Measurements from ENCODE around the gene CLIC2. TPM values are rescaled to one million over a fixed set of nuclear protein-coding genes. Genes with fewer than 3 reads are reported as not detected.

CLIC2 gene
- total RNA-seq, 1 experiment from 2014 or later = 0.07 TPM

GRCh38 chrX:155246748-155247147, 87.7 kb downstream of the CLIC2 start:
- Histone ChIP-seq H3K9me2 (replicated peaks; ENCODE audit: insufficient read depth, low read length) (no peaks in the 10 kb centered on the region), H3K27me3 (ENCODE audit: low read length) (no peaks in the 10 kb centered on the region), H3K9ac (ENCODE audit: low read length) (no peak overlapping the region), H3K36me3 (ENCODE audit: insufficient read depth, low read length) (no peaks in the 10 kb centered on the region), H3K4me2 (ENCODE audit: low read depth, low read length, poor library complexity, severe bottlenecking) (no peak overlapping the region), H3K4me3 (ENCODE audit: low read length) (no peak overlapping the region), H3K27ac (ENCODE audit: low read length) (no peak overlapping the region), H2AFZ (ENCODE audit: low read length) (no peak overlapping the region), H4K20me1 (ENCODE audit: insufficient read depth, low read depth, low read length) (no peaks in the 10 kb centered on the region), H3K9me3 (ENCODE audit: low read length) (no peaks in the 10 kb centered on the region), H3K79me2 (ENCODE audit: low read length) (no peaks in the 10 kb centered on the region), H3K4me1 (ENCODE audit: low read length) (no peaks in the 10 kb centered on the region)
- no peak for DNase-seq

DNA sequence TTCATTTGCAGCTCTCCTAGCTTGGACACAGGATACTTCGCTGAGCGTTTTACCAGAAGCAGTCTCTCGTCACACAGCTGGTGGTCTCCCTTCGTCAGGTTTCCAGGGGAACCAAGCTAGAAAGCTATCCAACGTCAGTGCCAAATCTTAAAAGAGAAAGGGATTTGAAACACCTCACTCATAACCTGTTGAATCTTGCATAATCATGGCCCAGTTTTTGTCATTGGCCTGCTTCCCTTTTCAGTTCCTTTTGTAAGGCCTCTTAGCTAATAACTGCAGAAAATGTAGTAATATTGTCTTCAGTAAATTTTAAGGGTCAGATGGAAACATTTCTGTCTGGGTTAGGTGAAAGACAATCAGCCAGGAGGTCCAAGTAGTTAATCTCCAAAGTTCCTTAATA, 92.1 kb downstream of the CLIC2 start:
- Histone ChIP-seq H3K9me3 (ENCODE audit: low read length) (no peaks in the 10 kb centered on the region), H3K27me3 (ENCODE audit: low read length) (no peaks in the 10 kb centered on the region), H3K36me3 (ENCODE audit: insufficient read depth, low read length) (peaks cover 8% of the 10 kb centered on the region; the same call in 1 of the 2 replicates), H3K9ac (ENCODE audit: low read length) (no peak overlapping the region), H3K27ac (ENCODE audit: low read length) (no peak overlapping the region), H3K9me2 (replicated peaks; ENCODE audit: insufficient read depth, low read length) (no peaks in the 10 kb centered on the region), H2AFZ (ENCODE audit: low read length) (no peak overlapping the region), H3K79me2 (ENCODE audit: low read length) (no peaks in the 10 kb centered on the region), H3K4me2 (ENCODE audit: low read depth, low read length, poor library complexity, severe bottlenecking) (no peak overlapping the region), H4K20me1 (ENCODE audit: insufficient read depth, low read depth, low read length) (no peaks in the 10 kb centered on the region), H3K4me1 (ENCODE audit: low read length) (no peaks in the 10 kb centered on the region), H3K4me3 (ENCODE audit: low read length) (no peak overlapping the region)
- no peak for DNase-seq

DNA sequence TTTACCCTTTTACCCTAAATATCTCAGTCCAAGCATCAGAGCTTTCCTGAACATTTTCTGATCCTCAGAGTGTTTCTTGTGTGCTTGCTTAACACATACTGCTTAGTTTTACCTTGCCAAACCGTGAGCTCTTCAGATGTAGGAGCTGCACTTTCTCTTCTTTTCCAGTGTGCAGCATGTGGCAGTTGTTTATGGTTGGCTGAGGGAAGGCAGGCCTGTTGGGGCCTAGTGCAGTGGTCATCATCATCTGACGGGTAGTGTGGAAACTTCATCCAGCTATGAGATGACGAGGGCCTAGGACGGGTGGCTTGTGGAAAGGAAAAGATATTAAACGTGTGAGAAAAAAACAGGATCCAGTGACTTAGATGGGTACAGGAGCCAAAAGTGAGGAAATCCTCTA, 96.7 kb downstream of the CLIC2 start:
- Histone ChIP-seq H3K27ac (ENCODE audit: low read length) (no peak overlapping the region), H3K4me3 (ENCODE audit: low read length) (no peak overlapping the region), H3K27me3 (ENCODE audit: low read length) (no peaks in the 10 kb centered on the region), H3K36me3 (ENCODE audit: insufficient read depth, low read length) (peaks cover 8% of the 10 kb centered on the region; the same call in 1 of the 2 replicates), H3K4me2 (ENCODE audit: low read depth, low read length, poor library complexity, severe bottlenecking) (no peak overlapping the region), H3K9me2 (replicated peaks; ENCODE audit: insufficient read depth, low read length) (no peaks in the 10 kb centered on the region), H3K9ac (ENCODE audit: low read length) (no peak overlapping the region), H4K20me1 (ENCODE audit: insufficient read depth, low read depth, low read length) (no peaks in the 10 kb centered on the region), H3K9me3 (ENCODE audit: low read length) (no peaks in the 10 kb centered on the region), H2AFZ (ENCODE audit: low read length) (no peak overlapping the region), H3K79me2 (ENCODE audit: low read length) (peaks cover 3% of the 10 kb centered on the region; the same call in 1 of the 2 replicates), H3K4me1 (ENCODE audit: low read length) (no peaks in the 10 kb centered on the region)
- DNase-seq = no peak

- H3K36me3 ChIP-seq (ENCODE audit: insufficient read depth, low read length) = peaks cover 8% of the 10 kb centered on the region; the same call in 1 of the 2 replicates
- H3K9me2 ChIP-seq (replicated peaks; ENCODE audit: insufficient read depth, low read length) = no peaks in the 10 kb centered on the region
- H3K4me1 ChIP-seq (ENCODE audit: low read length) = no peaks in the 10 kb centered on the region
- peaks cover 3% of the 10 kb centered on the region; the same call in 1 of the 2 replicates for H3K79me2 ChIP-seq (ENCODE audit: low read length)
- no peaks in the 10 kb centered on the region for H3K9me3 ChIP-seq (ENCODE audit: low read length)
- no peak overlapping the region for H2AFZ ChIP-seq (ENCODE audit: low read length)
- no peak overlapping the region for H3K9ac ChIP-seq (ENCODE audit: low read length)
- H3K27ac ChIP-seq (ENCODE audit: low read length) = no peak overlapping the region
- no peak for DNase-seq
- H4K20me1 ChIP-seq (ENCODE audit: insufficient read depth, low read depth, low read length) = no peaks in the 10 kb centered on the region
- no peak overlapping the region for H3K4me3 ChIP-seq (ENCODE audit: low read length)
- no peak overlapping the region for H3K4me2 ChIP-seq (ENCODE audit: low read depth, low read length, poor library complexity, severe bottlenecking)
- H3K27me3 ChIP-seq (ENCODE audit: low read length) = no peaks in the 10 kb centered on the region
Measured at GRCh38 chrX:155235891-155236290, 98.5 kb downstream of the CLIC2 start.

GRCh38 chrX:155231163-155231562, 103.3 kb downstream of the CLIC2 start:
- Histone ChIP-seq H2AFZ (ENCODE audit: low read length) (no peak overlapping the region), H3K4me2 (ENCODE audit: low read depth, low read length, poor library complexity, severe bottlenecking) (no peak overlapping the region), H3K9ac (ENCODE audit: low read length) (no peak overlapping the region), H3K4me3 (ENCODE audit: low read length) (no peak overlapping the region), H3K4me1 (ENCODE audit: low read length) (no peaks in the 10 kb centered on the region), H3K27ac (ENCODE audit: low read length) (no peak overlapping the region), H3K27me3 (ENCODE audit: low read length) (no peaks in the 10 kb centered on the region), H3K36me3 (ENCODE audit: insufficient read depth, low read length) (peaks cover 6% of the 10 kb centered on the region; the same call in 1 of the 2 replicates), H3K9me3 (ENCODE audit: low read length) (no peaks in the 10 kb centered on the region), H4K20me1 (ENCODE audit: insufficient read depth, low read depth, low read length) (no peaks in the 10 kb centered on the region), H3K79me2 (ENCODE audit: low read length) (peaks cover 9% of the 10 kb centered on the region; the same call in 1 of the 2 replicates), H3K9me2 (replicated peaks; ENCODE audit: insufficient read depth, low read length) (no peaks in the 10 kb centered on the region)
- DNase-seq = no peak

Small RNA genes within 50 kb of the gene (small RNA-seq; reads per million reads assigned to genes)
- gene AC234781.4 = not detected
- not detected for gene MIR1184-2

Other genes with a start within 250 kb of the CLIC2 start
- gene VBP1, start 118.2 kb downstream of the CLIC2 start, total RNA-seq (2014; rRNA removed; shearing (Covaris generic); ENCODE audit: low replicate concordance) = 28.8 and 58.4 TPM in 2 replicates
- 9.7 and 14.3 TPM in 2 replicates for gene RAB39B, start 70.1 kb downstream of the CLIC2 start, total RNA-seq (2014; rRNA removed; shearing (Covaris generic); ENCODE audit: low replicate concordance)
- gene F8A2, start 47.5 kb upstream of the CLIC2 start, total RNA-seq (2014; rRNA removed; shearing (Covaris generic); ENCODE audit: low replicate concordance) = not detected in 2 replicates
- gene F8A3, start 124.0 kb upstream of the CLIC2 start, total RNA-seq (2014; rRNA removed; shearing (Covaris generic); ENCODE audit: low replicate concordance) = 3.7 and 4.5 TPM in 2 replicates

Measured in Karpas-422 (cell line).